ENCODE measurements around the gene MYO16. TPM values are rescaled to one million over a fixed set of nuclear protein-coding genes. Genes with fewer than 3 reads are reported as not detected.
"Not testable (repeated sequence)": the region's sequence is repeated elsewhere in the genome, so short reads cannot be mapped to it uniquely, and the experiment has no call there.

The MYO16 gene
- total RNA-seq, 1 donor from 2014 or later, result not detected

- no peaks in the 10 kb centered on the region for H3K4me1 ChIP-seq
- H3K9me3 ChIP-seq, result no peaks in the 10 kb centered on the region
- no peak for DNase-seq (ENCODE audit: low spot score in 2 of 2)
- intact Hi-C loops (cut with DNase I), result no loop called here
- no peak overlapping the region for H3K4me3 ChIP-seq
- H3K27ac ChIP-seq, result no peak overlapping the region
- H3K36me3 ChIP-seq, result no peaks in the 10 kb centered on the region
- no peaks in the 10 kb centered on the region for H3K27me3 ChIP-seq
- TF ChIP-seq CTCF (IDR thresholded peaks at IDR 0.05), result no peak
These were observed 585.0 kb downstream of the MYO16 start for GRCh38 chr13:109214393-109214792.

GRCh38 chr13:109215377-109215776 is 586.0 kb downstream of the MYO16 start:
- no peak for DNase-seq (ENCODE audit: low spot score in 2 of 2)
- Histone ChIP-seq H3K27ac (no peak overlapping the region), H3K4me1 (no peaks in the 10 kb centered on the region), H3K36me3 (no peaks in the 10 kb centered on the region), H3K4me3 (no peak overlapping the region), H3K27me3 (no peaks in the 10 kb centered on the region), H3K9me3 (no peaks in the 10 kb centered on the region)
- intact Hi-C loops (cut with DNase I), result no loop called here
- no peak for TF ChIP-seq CTCF (IDR thresholded peaks at IDR 0.05)

DNA sequence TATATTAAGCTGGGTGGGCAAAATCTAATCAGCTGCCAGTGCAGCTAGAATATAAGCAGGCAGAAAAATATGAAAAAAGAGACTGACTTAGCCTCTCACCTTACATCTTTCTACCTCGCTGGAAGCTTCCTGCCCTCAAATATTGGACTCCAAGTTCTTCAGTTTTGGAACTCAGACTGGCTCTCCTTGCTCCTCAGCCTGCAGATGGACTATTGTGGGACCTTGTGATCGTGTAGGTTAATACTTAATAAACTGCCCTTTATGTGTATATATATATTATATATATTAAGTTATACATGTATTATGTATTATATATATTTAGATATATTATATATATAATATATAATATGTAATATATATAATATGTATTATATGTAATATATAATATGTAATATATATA is 588.1 kb downstream of the MYO16 start:
- DNase-seq (ENCODE audit: low spot score in 2 of 2); intact Hi-C loops (cut with DNase I); H3K4me1 ChIP-seq: not testable (repeated sequence)

DNA sequence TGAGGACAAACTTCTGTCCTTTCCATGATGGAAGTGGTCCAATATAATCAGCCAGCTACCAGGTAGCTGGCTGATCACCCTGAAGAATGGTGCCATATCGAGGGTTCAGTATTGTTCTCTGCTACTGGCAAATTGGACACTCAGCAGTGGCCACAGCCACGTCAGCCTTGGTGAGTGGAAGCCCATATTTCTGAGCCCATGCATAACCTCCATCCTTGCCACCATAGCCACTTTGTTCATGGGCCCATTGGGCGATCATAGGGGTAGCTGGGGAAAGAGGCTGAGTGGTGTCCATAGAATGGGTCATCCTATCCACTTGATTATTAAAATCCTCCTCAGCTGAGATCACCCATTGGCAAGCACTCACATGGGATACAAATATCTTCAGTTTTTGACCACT is 591.2 kb downstream of the MYO16 start:
- peaks cover 0 to 11% of the 10 kb centered on the region in 2 donors for H3K9me3 ChIP-seq
- no peaks in the 10 kb centered on the region for H3K4me1 ChIP-seq
- no peaks in the 10 kb centered on the region for H3K36me3 ChIP-seq
- intact Hi-C loops (cut with DNase I), result no loop called here
- no peaks in the 10 kb centered on the region for H3K27me3 ChIP-seq
- DNase-seq (ENCODE audit: low spot score in 2 of 2), result no peak
- H3K4me3 ChIP-seq, result no peak overlapping the region
- H3K27ac ChIP-seq, result no peak overlapping the region
- no peak for TF ChIP-seq CTCF (IDR thresholded peaks at IDR 0.05)

More for the DNA sequence above, 588.1 kb downstream of the MYO16 start:
- not testable (repeated sequence) for H3K4me3 ChIP-seq, H3K27ac ChIP-seq, H3K27me3 ChIP-seq, H3K9me3 ChIP-seq, H3K36me3 ChIP-seq

- Histone ChIP-seq H3K36me3 (no peaks in the 10 kb centered on the region), H3K9me3 (peaks cover 0 to 11% of the 10 kb centered on the region in 2 donors), H3K4me3 (no peak overlapping the region), H3K27ac (no peak overlapping the region), H3K4me1 (no peaks in the 10 kb centered on the region), H3K27me3 (no peaks in the 10 kb centered on the region)
- DNase-seq (ENCODE audit: low spot score in 2 of 2), result no peak
- no peak for TF ChIP-seq CTCF (IDR thresholded peaks at IDR 0.05)
- intact Hi-C loops (cut with DNase I), result no loop called here
These were observed 594.6 kb downstream of the MYO16 start for GRCh38 chr13:109224033-109224432.

GRCh38 chr13:109226631-109227030 is 597.2 kb downstream of the MYO16 start:
- no peaks in the 10 kb centered on the region for H3K27me3 ChIP-seq
- no peak for DNase-seq (ENCODE audit: low spot score in 2 of 2)
- TF ChIP-seq CTCF (IDR thresholded peaks at IDR 0.05), result no peak
- H3K9me3 ChIP-seq, result peaks cover 0 to 11% of the 10 kb centered on the region in 2 donors
- intact Hi-C loops (cut with DNase I), result no loop called here
- no peaks in the 10 kb centered on the region for H3K4me1 ChIP-seq
- H3K4me3 ChIP-seq, result no peak overlapping the region
- H3K36me3 ChIP-seq, result no peaks in the 10 kb centered on the region
- no peak overlapping the region for H3K27ac ChIP-seq

Data from ascending aorta (tissue), 2 donors.